ENCODE measurements around the gene CXXC5. TPM values are rescaled to one million over a fixed set of nuclear protein-coding genes. Genes with fewer than 3 reads are reported as not detected.
A peak's percentile ranks its signal among the peaks of the same experiment; 100 is the strongest.

The CXXC5 gene
- total and polyA plus RNA-seq, 9 of the 15 experiments (the other 6 are each of a cell fraction or from before 2014, with no cell fraction given): 1.9 to 123 (median 45.8) TPM

- FAIRE-seq (no peak), DNase-seq (ENCODE audit: extremely low read depth in 1 of 4, low spot score in 3 of 4) (no peak), ATAC-seq (no peak)
- in situ Hi-C loops (cut with MboI): no loop called here
- Histone ChIP-seq H3K9me3 (replicated peaks; ENCODE audit: control insufficient read depth, insufficient read depth, low read depth, low read length) (no peaks in the 10 kb centered on the region), H2AFZ (ENCODE audit: low read depth, low read length) (no peak overlapping the region), H3K27me3 (ENCODE audit: control insufficient read depth in 2 of 2, insufficient read depth in 2 of 2, low read length in 2 of 2) (no peaks in the 10 kb centered on the region), H3K9ac (ENCODE audit: insufficient read depth in 1 of 2, low read depth in 2 of 2, low read length in 2 of 2) (peak overlapping the region in 1 of 2 experiments; percentile 54; a peak in 2 of 4 replicates), H4K20me1 (replicated peaks; ENCODE audit: control insufficient read depth, insufficient read depth, low read length) (peaks cover 71% of the 10 kb centered on the region), H3K9me1 (ENCODE audit: control insufficient read depth, insufficient read depth, low read length) (peaks cover 24% of the 10 kb centered on the region), H3K4me2 (ENCODE audit: insufficient read depth, low read length) (no peak overlapping the region), H3K79me2 (ENCODE audit: control insufficient read depth, insufficient read depth, low read length) (peaks cover 99% of the 10 kb centered on the region), H3K36me3 (ENCODE audit: control insufficient read depth, insufficient read depth, low read length) (peaks cover 33% of the 10 kb centered on the region; the same call in 2 of the 3 replicates), H3K27ac (ENCODE audit: extremely low read depth, low read depth, low read length) (no peak overlapping the region; the same call in 2 of the 3 replicates), H3K4me1 (replicated peaks in 1 of 2; ENCODE audit: control insufficient read depth in 2 of 2, insufficient read depth in 2 of 2, low read length in 2 of 2) (peaks cover 87 to 88% of the 10 kb centered on the region in 2 experiments), H3K4me3 (no peak overlapping the region)
- no TSS peak for BruUV-seq (replicated peaks)
- TF ChIP-seq RBFOX2 (IDR thresholded peaks at IDR 0.05; ENCODE audit: low read depth, low read length): peak; percentile 52; the same call in 1 of the 2 replicates
- peak; percentile 29; the same call in 1 of the 2 replicates for TF ChIP-seq POLR2G (IDR thresholded peaks at IDR 0.05; ENCODE audit: low read depth, low read length)
- no peak for TF ChIP-seq CC2D1A (IDR thresholded peaks at IDR 0.05)
- peak; percentile 53 for TF ChIP-seq RBM22 (IDR thresholded peaks at IDR 0.05; ENCODE audit: low read depth, low read length, poor library complexity, severe bottlenecking)
- no peak for TF ChIP-seq ZNF445 (CRISPR knock-in tag; IDR thresholded peaks at IDR 0.05; ENCODE audit: low read depth)
- CTCF ChIA-PET (ENCODE audit: low intra/inter-chr PET ratio): no interaction called here
- intact Hi-C loops (cut with micrococcal nuclease): no loop called here
- POLR2A ChIA-PET: interaction anchor here (1.0 to 2.0 kb wide), 3 partner anchors 9 to 22 kb away, joined by 3 to 10 read pairs (median 8); no protein-coding TSS in a partner anchor
- 82% methylated on average over 17 of the region's 18 CpGs for WGBS (ENCODE audit: insufficient coverage, low coverage, missing lambda C conversion rate)
Observed at GRCh38 chr5:139655727-139656271, 7.7 kb downstream of the CXXC5 start.

All from K562 (cell line).